ENCODE data around the gene KIF24.

Gene KIF24

GRCh38 chr9:34328987-34329832, at the start of gene KIF24, which contains the start of gene NUDT2:
TSS of gene KIF24 (minus strand) at chr9:34329268. CDS start at chr9:34311346, 17,922 bp downstream.
TSS of gene NUDT2 (plus strand) at chr9:34329569. CDS start at chr9:34339040, 9,471 bp downstream.
- TF ChIP-seq GATA2 (IDR thresholded peaks at IDR 0.05; ENCODE audit: low read depth, low read length) = no peak
- TF ChIP-seq GATA3 (IDR thresholded peaks at IDR 0.05; ENCODE audit: low read depth, low read length) = no peak

DNA sequence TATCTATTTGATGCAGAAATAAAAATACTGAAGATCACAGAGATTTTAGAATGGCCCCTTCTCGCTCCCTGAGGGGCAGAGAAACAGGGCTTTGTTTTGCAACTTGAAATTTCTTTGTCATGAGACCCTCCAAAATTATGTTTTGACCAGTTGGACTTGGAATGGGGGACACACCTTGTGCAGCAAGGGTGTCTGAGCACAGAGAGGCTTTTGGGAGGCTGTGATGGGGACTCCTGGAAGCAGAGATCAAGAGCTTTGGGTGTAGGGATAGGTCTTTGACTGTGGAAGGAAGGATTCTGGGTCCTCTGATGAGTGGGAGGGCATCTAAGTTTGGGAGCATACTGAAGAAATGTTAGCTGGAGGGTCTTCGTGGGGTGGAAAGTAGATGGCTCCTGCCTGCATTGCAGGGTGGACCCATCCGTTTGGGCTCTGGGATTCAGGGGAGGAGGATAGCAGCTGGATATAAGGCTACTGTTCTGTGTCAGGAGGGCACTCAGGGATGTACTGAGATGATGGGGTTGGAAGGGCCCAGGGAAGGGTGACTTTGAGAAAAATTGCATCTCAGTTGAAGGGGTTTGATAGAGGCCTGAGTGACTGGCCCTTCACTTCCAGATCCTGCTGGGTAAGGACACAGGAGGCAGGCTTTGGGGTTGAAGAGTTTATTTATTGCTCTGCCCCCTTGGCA, 49.5 kb upstream of the KIF24 start:
- TF ChIP-seq GATA3 (IDR thresholded peaks at IDR 0.05; ENCODE audit: low read depth, low read length) (no peak), GATA2 (IDR thresholded peaks at IDR 0.05; ENCODE audit: low read depth, low read length) (no peak)

- TF ChIP-seq GATA2 (IDR thresholded peaks at IDR 0.05; ENCODE audit: low read depth, low read length) = no peak
- no peak for TF ChIP-seq GATA3 (IDR thresholded peaks at IDR 0.05; ENCODE audit: low read depth, low read length)
Observed at GRCh38 chr9:34377404-34377746, 48.3 kb upstream of the KIF24 start.

DNA sequence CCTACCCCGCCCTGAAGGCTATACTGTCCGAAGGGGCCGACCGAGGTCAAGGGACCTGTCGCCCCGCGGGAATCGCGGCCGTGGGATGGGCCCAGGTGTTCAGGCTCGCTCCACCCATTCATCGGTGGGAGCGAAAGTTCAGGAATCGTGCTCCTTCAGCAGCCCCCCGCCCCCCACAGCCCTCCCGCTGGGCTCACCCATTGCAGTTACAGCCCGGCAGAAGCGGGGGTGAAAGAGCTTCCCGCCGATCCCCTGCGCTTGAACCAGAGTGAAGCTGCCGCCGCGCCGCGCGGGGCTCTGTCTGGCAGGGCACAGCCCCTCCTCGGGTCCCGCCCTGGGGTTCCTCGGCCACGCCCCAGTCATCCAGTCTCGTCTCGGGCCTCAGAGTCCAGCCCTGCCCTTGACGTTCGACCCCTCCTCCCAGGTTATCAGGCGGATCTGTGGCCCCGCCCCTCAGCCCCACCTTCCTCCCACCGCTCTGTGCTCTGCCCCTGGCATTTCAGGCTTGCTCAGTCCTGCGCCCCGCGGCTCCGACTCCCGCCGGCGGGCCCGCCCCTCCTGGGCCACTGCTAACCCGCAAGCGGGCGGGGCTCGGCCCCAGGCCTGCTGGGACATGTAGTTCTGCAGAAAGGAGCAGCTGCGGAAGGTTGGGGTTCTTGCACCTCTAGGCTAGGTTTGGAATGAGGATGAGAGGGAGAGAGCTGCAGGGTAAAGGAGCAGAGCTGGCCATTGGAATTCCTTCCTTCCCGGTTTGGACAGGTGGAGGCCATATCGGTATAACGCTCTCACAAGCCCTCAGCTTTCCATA, 47.7 kb upstream of the KIF24 start, which contains the start of gene MYORG:
Gene MYORG, minus strand, starts transcription at position 303 of the 808 bp plus-strand sequence. CDS start 3,955 bp downstream, outside the sequence.
- TF ChIP-seq GATA2 (IDR thresholded peaks at IDR 0.05; ENCODE audit: low read depth, low read length) (peak; percentile 96), GATA3 (IDR thresholded peaks at IDR 0.05; ENCODE audit: low read depth, low read length) (no peak)

GRCh38 chr9:34375901-34376595, 47.0 kb upstream of the KIF24 start:
- peak; percentile 83 for TF ChIP-seq GATA2 (IDR thresholded peaks at IDR 0.05; ENCODE audit: low read depth, low read length)
- no peak for TF ChIP-seq GATA3 (IDR thresholded peaks at IDR 0.05; ENCODE audit: low read depth, low read length)

DNA sequence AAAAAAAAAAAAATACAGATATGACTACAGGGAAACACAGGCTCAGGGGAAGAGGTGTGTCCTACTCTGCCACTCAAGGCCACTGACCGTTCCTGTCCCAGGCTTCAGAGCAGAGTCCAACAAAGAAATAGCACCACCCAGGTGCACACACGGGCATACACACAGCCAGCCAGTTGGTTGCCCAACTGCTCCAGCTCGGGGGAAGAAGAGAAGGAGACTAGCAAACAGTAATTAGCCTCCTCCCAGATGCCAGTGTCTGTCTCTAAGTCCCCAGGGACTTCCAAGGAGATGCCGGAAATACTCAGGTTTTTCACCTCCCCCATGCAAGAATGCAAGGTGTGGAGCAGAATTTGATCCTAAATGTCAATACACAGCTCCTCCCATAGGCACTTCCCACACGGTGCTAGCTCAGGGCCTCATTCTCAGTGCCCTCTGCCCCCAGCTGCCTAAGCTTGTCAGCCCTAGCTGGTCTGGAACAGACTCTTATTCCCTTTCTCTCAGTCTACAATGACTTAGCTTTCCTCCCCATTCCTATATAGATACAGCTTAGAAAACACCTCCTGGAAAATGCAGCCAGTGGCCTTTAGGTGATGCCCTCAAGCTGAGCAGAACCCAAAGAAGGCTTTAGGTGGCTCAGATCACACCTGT, 46.0 kb upstream of the KIF24 start:
- no peak for TF ChIP-seq GATA2 (IDR thresholded peaks at IDR 0.05; ENCODE audit: low read depth, low read length)

DNA sequence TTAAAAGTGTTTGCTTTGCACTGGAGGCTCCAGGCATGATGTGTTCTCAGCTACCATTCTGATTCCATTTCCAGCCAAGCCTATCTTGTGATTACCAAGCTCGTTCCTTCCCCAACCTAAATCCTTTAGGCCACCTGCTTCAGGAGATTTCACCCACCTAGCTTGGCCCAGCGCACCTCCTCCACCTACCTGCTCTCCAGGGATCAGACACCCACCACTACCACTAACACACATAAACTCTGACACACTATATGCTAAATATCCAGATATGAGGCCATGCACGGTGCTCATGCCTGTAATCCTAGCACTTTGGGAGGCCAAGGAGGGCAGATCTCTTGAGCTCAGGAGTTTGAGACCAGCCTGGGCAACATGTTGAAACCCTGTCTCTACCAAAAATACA, 45.3 kb upstream of the KIF24 start:
- TF ChIP-seq GATA2 (IDR thresholded peaks at IDR 0.05; ENCODE audit: low read depth, low read length) (no peak), GATA3 (IDR thresholded peaks at IDR 0.05; ENCODE audit: low read depth, low read length) (no peak)

DNA sequence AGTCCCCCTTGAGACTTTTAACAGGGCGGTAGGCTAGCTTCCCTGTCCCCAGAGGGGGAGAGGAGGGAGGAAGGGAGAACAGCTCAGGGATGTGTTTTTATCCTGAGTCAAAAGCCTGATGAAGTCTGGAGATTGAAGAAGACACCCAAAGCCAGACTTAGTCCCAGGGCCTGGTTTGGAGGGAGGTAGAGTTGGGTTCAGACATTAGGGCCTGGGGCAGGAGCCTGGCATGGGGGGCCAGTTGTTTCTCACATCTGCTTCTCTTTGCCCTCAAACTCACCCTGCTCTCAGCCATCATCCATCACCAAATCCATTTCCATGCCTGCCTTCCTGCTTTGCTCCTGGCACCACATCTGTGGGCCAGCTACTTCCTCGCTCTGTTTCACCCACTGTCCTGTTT, 44.7 kb upstream of the KIF24 start:
- TF ChIP-seq GATA2 (IDR thresholded peaks at IDR 0.05; ENCODE audit: low read depth, low read length) (no peak), GATA3 (IDR thresholded peaks at IDR 0.05; ENCODE audit: low read depth, low read length) (no peak)

- TF ChIP-seq GATA3 (IDR thresholded peaks at IDR 0.05; ENCODE audit: low read depth, low read length) = no peak
- TF ChIP-seq GATA2 (IDR thresholded peaks at IDR 0.05; ENCODE audit: low read depth, low read length) = no peak
Observed at GRCh38 chr9:34372467-34373011, 43.5 kb upstream of the KIF24 start.

- no peak for TF ChIP-seq GATA3 (IDR thresholded peaks at IDR 0.05; ENCODE audit: low read depth, low read length)
Observed at GRCh38 chr9:34371886-34372466, 42.9 kb upstream of the KIF24 start.

- TF ChIP-seq GATA2 (IDR thresholded peaks at IDR 0.05; ENCODE audit: low read depth, low read length) = no peak
- TF ChIP-seq GATA3 (IDR thresholded peaks at IDR 0.05; ENCODE audit: low read depth, low read length) = no peak
Observed at GRCh38 chr9:34370970-34371880, 42.2 kb upstream of the KIF24 start.

Measured in SH-SY5Y (cell line).